ENCODE results near the gene CKAP5.

The CKAP5 gene

GRCh38 chr11:46700241-46701077 is 145.6 kb downstream of the CKAP5 start, which contains the start of the genes ARHGAP1 and ZNF408:
Gene ARHGAP1 (minus strand): TSS chr11:46700619. CDS start chr11:46696107, 4,512 bp downstream.
Gene ZNF408 (plus strand): TSS chr11:46701031. CDS start chr11:46701048, 17 bp downstream.
- intact Hi-C loops (cut with micrococcal nuclease): loop anchor here (2.0 kb wide), 1 partner anchor 84 kb away; the partner anchor contains the start of genes ATG13 and HARBI1
- no peaks in the 10 kb centered on the region for H3K9me3 Mint-ChIP-seq
- H3K27ac Mint-ChIP-seq: peak within 1 kb of the TSS; percentile 99
- peaks cover 47% of the 10 kb centered on the region for H3K4me1 Mint-ChIP-seq (ENCODE audit: low read depth)
- peaks cover 79% of the 10 kb centered on the region for H3K36me3 Mint-ChIP-seq (ENCODE audit: low read depth)
- no peaks in the 10 kb centered on the region for H3K27me3 Mint-ChIP-seq
- peak within 1 kb of the TSS; percentile 95 for H3K4me3 Mint-ChIP-seq

DNA sequence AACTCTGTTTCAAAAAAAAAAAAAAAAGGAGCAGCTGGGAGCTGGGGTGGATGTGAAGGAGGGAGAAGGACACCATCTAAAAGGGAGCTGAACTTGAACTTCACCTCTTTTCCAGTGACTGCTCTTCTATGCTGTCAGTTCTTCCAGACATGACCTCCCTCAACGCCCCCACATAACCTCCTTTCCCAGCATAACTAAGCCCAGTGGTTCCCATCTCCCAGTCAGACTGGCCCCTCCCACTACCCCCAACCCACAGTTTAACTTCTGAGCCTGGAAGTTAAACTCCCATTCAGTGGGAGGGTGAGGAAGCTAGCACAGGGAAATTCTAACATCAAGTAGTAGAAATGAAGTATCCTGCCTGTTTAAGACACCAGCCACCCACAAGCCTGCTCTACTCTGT is 147.5 kb downstream of the CKAP5 start:
- Mint-ChIP-seq H3K4me3 (no peak overlapping the region), H3K27ac (no peak overlapping the region), H3K4me1 (ENCODE audit: low read depth) (peaks cover 47% of the 10 kb centered on the region), H3K36me3 (ENCODE audit: low read depth) (peaks cover 79% of the 10 kb centered on the region), H3K9me3 (no peaks in the 10 kb centered on the region), H3K27me3 (no peaks in the 10 kb centered on the region)
- intact Hi-C loops (cut with micrococcal nuclease): no loop called here

DNA sequence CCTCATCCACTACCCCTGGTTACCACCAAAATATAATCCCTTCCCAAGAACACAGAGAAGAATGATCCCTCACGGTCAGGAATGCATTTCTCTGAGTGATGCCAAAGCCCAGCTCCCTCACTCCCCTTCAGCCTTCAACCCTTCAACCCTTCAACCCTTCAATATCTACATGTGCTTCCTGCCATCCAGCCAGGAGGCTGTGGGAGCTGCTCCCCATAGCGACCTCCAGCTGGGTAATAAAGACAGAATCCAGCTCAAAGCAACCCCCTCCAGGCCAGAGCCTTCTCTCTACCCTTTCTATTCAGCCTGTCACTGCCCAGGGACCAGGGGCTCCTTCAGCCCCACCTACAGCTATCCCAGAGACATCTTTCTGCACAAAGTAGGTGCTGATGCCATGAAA is 148.4 kb downstream of the CKAP5 start:
- H3K4me1 Mint-ChIP-seq (ENCODE audit: low read depth): peaks cover 43% of the 10 kb centered on the region
- H3K36me3 Mint-ChIP-seq (ENCODE audit: low read depth): peaks cover 79% of the 10 kb centered on the region
- intact Hi-C loops (cut with micrococcal nuclease): no loop called here
- H3K27me3 Mint-ChIP-seq: no peaks in the 10 kb centered on the region
- no peak overlapping the region for H3K4me3 Mint-ChIP-seq
- H3K27ac Mint-ChIP-seq: no peak overlapping the region
- no peaks in the 10 kb centered on the region for H3K9me3 Mint-ChIP-seq

GRCh38 chr11:46697303-46697702 is 148.8 kb downstream of the CKAP5 start:
- H3K27ac Mint-ChIP-seq: no peak overlapping the region
- H3K4me1 Mint-ChIP-seq (ENCODE audit: low read depth): peaks cover 39% of the 10 kb centered on the region
- intact Hi-C loops (cut with micrococcal nuclease): no loop called here
- H3K4me3 Mint-ChIP-seq: no peak overlapping the region
- H3K9me3 Mint-ChIP-seq: no peaks in the 10 kb centered on the region
- peaks cover 79% of the 10 kb centered on the region for H3K36me3 Mint-ChIP-seq (ENCODE audit: low read depth)
- H3K27me3 Mint-ChIP-seq: no peaks in the 10 kb centered on the region

GRCh38 chr11:46696212-46696558 is 149.9 kb downstream of the CKAP5 start:
- peaks cover 79% of the 10 kb centered on the region for H3K36me3 Mint-ChIP-seq (ENCODE audit: low read depth)
- peaks cover 28% of the 10 kb centered on the region for H3K4me1 Mint-ChIP-seq (ENCODE audit: low read depth)
- H3K27ac Mint-ChIP-seq: peak overlapping the region; percentile 10
- H3K9me3 Mint-ChIP-seq: no peaks in the 10 kb centered on the region
- intact Hi-C loops (cut with micrococcal nuclease): no loop called here
- H3K4me3 Mint-ChIP-seq: no peak overlapping the region
- no peaks in the 10 kb centered on the region for H3K27me3 Mint-ChIP-seq

DNA sequence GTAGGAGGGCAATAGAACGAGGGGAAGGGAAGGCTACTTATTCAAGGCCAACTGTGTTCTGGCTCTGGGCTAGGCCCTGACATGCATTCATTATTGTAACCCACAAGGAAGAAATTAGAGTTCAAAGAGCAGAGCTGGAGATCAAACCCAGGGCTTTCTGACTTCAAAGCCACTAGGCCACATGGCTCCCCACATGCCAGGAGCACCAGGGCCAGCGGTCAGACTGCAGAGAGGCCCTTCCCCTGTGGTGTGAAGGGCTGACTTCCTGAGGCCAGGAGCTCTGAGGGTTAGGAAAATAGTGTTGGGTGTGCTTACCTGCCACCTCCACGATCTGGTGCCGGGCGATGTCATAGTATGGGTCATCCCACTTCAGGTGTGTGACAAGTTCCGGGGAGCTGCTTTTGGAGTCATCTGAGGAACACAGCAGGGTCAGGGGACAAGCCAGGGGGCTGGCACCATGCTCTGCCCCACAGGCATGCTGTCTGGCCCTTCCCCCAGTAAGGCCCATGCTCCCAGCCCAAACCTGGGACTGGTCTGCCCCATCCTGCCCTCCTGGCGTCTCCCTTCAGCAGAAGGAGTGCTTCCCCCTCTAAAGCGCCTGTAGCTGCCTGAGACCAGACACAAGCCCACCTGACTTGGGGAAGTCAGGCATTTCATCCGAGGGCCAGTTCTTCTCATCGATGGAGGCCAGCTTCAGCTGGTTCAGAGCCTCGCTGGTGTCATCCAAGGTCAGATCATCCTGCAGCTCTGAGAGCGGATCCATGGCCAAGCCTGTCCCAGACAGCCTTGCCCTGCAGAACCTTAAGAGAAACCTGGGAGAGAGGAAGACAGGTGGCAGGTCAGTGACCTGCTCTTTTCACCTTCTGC is 150.5 kb downstream of the CKAP5 start:
- intact Hi-C loops (cut with micrococcal nuclease): no loop called here
- Mint-ChIP-seq H3K4me1 (ENCODE audit: low read depth) (peaks cover 27% of the 10 kb centered on the region), H3K27me3 (no peaks in the 10 kb centered on the region), H3K27ac (peak overlapping the region; percentile 10), H3K9me3 (no peaks in the 10 kb centered on the region), H3K36me3 (ENCODE audit: low read depth) (peaks cover 79% of the 10 kb centered on the region), H3K4me3 (no peak overlapping the region)

- H3K27ac Mint-ChIP-seq: no peak overlapping the region
- no peaks in the 10 kb centered on the region for H3K27me3 Mint-ChIP-seq
These were observed 151.5 kb downstream of the CKAP5 start for GRCh38 chr11:46694607-46695006.

DNA sequence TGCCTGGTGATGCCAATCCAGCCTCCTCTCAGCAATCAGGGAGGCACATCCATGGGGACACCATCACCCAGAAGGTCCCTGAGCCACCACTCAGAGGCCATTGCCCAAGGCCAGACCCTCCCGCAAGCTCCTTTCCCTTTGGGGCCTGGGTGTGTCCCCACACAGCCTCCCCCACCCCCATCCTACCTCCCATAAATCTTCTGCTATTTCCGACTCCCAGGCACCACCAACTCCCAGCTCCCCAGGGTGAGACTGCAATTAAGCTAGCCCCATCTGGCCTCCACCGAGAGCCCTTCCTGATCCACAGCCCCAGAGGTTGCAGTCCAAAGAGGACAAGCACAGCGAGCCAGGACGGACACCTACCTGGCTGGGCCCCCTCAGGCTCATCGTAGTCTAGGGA is 152.0 kb downstream of the CKAP5 start:
- H3K4me3 Mint-ChIP-seq: no peak overlapping the region
- H3K27ac Mint-ChIP-seq: no peak overlapping the region
- peaks cover 23% of the 10 kb centered on the region for H3K4me1 Mint-ChIP-seq (ENCODE audit: low read depth)
- H3K9me3 Mint-ChIP-seq: no peaks in the 10 kb centered on the region
- peaks cover 86% of the 10 kb centered on the region for H3K36me3 Mint-ChIP-seq (ENCODE audit: low read depth)
- no peaks in the 10 kb centered on the region for H3K27me3 Mint-ChIP-seq
- intact Hi-C loops (cut with micrococcal nuclease): no loop called here

More at GRCh38 chr11:46694607-46695006, 151.5 kb downstream of the CKAP5 start:
- Mint-ChIP-seq H3K4me1 (ENCODE audit: low read depth) (peaks cover 27% of the 10 kb centered on the region), H3K9me3 (no peaks in the 10 kb centered on the region), H3K36me3 (ENCODE audit: low read depth) (peaks cover 81% of the 10 kb centered on the region), H3K4me3 (no peak overlapping the region)
- intact Hi-C loops (cut with micrococcal nuclease): no loop called here

- Mint-ChIP-seq H3K27me3 (no peaks in the 10 kb centered on the region), H3K36me3 (ENCODE audit: low read depth) (peaks cover 91% of the 10 kb centered on the region), H3K4me3 (no peak overlapping the region), H3K9me3 (no peaks in the 10 kb centered on the region), H3K27ac (no peak overlapping the region), H3K4me1 (ENCODE audit: low read depth) (peaks cover 19% of the 10 kb centered on the region)
- intact Hi-C loops (cut with micrococcal nuclease): no loop called here
These were observed 152.5 kb downstream of the CKAP5 start for GRCh38 chr11:46693597-46694012.

Data from dendritic cell treated with granulocyte-macrophage colony-stimulating factor and Interleukin-4, amounts not matched to agents 40 ng/mL and 50 ng/mL, for 4 days (primary cell).